ENCODE data around the gene BLACAT1.

The BLACAT1 gene

DNA sequence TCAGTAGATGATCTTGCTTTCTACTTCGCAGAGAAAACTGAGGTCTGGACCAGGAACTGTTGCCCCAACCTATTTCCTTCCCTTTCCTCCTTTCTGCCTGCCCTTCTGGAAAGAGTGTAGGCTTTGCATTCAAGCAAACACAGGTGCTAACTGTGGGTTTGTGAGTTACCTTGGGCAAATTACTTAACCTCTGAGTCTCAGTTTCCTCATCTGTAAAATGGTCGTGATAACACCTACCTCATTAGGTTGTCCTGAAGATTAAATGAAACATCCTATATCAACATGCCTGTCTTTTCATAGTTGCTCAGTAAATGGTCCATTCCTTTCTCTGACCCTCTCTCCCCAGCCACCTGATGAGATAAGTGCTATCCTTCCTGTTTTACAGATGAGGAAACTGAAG, 9.5 kb upstream of the BLACAT1 start:
- intact Hi-C loops (cut with DNase I) = no loop called here

DNA sequence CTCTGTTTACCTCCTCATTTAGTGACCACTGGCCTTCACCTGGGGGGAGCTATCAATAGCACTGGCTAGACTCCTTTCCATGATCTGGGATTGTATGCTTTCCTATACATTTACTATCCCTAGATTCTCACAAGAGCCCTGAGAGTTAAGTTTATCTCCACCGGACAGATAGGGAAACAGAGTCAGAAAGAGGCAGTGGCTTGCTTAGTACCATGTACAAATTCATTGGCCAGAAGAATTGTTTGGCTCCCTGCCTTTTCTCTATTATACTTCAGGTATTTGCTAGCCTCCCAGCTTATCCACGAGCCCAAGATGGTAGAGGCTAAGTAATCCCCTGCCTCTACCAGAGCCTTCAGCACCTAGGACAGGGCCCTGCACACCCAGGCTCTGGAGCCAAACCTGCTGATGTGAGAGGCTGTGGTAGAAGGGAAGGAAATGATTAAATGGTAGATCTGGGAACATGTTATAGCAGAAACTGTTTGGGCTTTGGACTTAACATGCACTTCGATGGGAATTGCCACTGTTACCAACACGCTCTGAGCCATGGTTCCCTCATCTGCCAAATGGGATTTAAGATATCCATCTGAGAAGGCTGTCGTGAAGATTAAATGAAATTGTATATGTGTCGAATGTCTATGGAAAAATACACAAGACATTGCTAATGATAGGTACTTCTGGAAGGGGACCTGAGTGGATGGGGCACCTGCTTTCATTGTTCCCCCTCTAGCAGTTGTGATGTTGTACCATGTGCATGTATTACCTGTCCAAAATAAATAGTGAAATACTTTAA, 3.1 kb upstream of the BLACAT1 start:
- peak in 1 of 10 donors; percentile 25 for DNase-seq

More for the DNA sequence above, 9.5 kb upstream of the BLACAT1 start:
- DNase-seq = no peak

GRCh38 chr1:205456868-205457745, 1.3 kb upstream of the BLACAT1 start:
- peak in 1 of 10 donors; percentile 87 for DNase-seq
- intact Hi-C loops (cut with DNase I) = no loop called here

More for the DNA sequence above, 3.1 kb upstream of the BLACAT1 start:
- intact Hi-C loops (cut with DNase I) = no loop called here

- peak in 2 of 10 donors; percentile 70 to 78 for DNase-seq
- intact Hi-C loops (cut with DNase I) = no loop called here
These were observed 580 bp upstream of the BLACAT1 start for GRCh38 chr1:205456383-205456867.

GRCh38 chr1:205454903-205455335, 926 bp downstream of the BLACAT1 start:
- intact Hi-C loops (cut with DNase I) = no loop called here
- DNase-seq = peak in 2 of 10 donors; percentile 35 to 39

DNA sequence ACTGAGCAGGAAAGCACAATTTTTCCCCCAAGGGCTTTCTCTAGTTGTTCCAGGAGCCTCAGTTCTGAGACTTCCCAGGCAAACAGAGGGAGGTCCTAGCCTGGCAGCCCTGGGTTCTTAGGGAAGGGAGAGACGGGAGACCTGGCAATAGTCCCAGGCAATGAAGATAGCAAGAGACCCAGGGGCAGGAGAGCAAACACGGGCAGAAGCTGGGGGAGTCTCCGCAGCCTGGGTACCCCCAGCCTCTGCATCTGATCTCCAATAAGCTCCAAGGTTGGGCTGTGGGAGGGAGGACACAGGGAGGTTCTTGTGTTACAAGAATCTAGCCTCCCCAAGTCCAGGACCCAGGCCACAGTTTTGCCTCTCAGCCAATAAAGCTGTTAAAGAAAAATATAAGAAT, 2.4 kb downstream of the BLACAT1 start:
- DNase-seq = peak in 2 of 10 donors; percentile 13 to 24
- intact Hi-C loops (cut with DNase I) = no loop called here

DNA sequence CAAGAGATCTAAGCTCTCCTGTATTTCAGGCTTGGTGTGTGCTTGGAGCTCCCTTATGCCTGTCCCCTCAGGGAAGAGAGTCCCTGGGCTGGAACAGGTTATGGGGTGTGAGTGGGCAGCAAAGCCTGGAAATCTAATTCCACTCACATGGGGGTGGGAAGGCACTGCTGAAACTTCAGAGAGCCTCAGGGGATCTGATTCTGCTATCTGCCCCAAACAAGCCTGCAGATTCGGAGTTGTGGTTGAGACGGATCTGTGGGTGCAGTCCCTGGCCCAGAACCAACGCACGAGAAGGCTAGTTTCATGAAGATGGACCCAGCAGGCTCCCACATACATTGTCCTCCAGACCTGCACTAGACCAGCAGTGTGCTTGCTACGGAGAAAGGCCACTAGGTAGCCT, 2.9 kb downstream of the BLACAT1 start:
- intact Hi-C loops (cut with DNase I) = no loop called here
- peak in 2 of 10 donors; percentile 17 to 49 for DNase-seq

DNA sequence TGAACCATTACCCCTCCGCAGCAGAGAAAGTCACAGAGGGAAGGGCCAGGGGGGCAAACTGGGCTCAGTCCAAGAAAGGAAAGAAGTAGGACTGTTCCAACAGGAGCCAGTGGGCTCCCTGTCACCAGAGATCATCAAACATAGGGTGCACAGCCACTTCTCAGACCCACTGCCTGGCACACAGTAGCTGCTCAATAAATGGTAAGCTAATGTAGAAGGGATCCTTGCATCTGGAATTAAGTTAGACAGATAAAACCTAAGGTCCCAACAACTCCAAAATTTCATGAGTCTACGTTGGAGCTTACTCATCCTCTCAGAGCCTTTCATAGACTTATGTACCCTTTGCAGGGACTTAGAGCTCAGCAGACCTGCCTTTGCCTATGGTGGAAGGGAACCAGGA, 3.5 kb downstream of the BLACAT1 start:
- DNase-seq = peak in 1 of 10 donors; percentile 2
- intact Hi-C loops (cut with DNase I) = no loop called here

DNA sequence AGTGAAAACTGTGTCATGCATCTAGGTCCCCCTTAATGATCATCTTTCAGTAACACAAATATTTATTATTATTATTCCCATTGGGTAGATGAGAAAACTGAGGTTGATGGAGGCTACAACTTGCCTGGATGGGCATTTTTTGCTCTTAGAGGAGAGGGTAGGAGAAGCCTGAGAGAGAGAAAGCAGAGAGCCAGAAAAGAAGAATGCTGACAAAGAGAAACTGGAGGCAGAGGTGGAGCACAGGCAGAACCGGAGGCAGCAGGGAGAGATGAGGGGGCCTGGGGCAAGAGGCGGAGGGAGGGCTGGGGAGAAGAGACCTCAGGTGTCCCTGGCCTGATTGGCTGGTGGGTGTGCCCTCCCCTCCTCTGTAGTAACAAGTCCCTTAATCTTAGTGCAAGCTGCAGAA, 4.1 kb downstream of the BLACAT1 start:
- DNase-seq = peak in 2 of 10 donors; percentile 27 to 39
- intact Hi-C loops (cut with DNase I) = no loop called here

DNA sequence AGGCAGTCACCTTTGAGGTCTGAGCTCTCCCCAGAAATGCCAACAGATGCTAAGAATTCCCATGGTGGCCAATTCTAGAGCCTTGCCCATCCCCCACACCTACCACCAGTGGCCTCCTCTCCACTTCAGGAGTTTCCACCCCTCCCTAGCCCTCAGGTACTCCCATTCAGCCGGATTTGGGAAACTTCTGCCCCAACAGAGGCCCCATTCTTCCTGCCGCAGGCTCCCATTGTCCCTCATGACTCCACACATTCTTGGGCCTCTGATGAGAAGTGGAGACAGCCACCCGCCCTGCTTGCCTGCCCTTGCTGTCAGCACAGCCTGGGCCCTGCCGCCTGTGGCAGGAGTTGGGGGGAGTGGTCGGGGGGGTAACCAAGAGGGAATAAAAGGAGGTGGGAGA, 4.6 kb downstream of the BLACAT1 start:
- intact Hi-C loops (cut with DNase I) = no loop called here
- peak in 2 of 10 donors; percentile 63 to 69 for DNase-seq

DNA sequence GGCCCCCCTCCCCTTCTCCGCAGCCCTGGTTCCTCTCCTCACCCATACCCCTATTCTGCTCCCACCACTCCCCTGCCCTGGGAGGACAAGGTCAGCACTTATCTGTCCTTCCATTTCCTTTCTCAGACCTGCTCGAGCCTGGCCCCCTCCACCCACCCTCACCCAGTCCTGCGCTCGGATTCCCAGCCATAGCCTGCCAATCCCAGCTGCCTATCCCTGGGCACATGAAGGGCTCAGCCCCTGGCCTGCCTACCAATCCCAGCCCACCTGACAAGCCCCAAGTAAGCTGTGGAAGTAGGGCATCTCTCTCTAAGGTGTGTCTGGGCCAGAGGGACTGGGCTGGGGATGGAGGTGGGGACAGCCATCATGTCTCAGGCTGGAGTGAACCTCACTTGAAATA, 5.4 kb downstream of the BLACAT1 start:
- intact Hi-C loops (cut with DNase I) = no loop called here
- peak in 2 of 10 donors; percentile 33 to 63 for DNase-seq

DNA sequence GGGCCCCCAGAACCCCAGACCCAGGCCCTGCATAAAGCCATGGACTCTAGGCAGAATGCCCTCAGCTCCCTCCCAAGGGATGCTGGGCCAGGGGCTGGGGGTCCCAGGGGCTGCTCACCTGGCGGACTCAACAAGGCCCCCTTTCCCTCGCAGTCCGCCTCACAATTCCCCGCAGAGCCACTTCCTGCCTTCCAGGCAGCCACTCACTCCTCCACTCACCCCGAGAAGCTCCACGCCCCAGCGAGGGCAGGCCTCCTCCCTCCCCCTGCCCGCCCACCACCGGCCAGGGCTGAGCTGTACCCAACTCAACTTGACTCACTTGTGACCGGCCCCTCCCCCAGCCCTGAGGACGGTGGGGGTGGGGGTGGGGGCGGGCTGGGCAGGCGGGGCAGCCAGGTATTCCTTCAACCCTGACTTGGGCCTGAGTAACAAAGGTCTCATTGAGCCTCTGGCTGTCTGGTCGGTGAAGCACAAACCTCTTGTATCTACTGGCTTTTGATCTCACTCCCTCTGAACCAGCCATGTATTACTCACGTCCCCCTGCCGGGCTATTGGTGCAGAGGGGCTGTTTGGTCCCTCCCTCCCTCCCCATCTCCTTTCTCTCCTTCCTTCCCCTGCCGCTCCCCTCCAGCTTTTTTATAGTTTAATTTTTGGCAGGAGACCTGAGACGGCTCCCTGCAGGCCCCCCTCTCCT, 5.9 kb downstream of the BLACAT1 start:
- intact Hi-C loops (cut with DNase I) = no loop called here

DNA sequence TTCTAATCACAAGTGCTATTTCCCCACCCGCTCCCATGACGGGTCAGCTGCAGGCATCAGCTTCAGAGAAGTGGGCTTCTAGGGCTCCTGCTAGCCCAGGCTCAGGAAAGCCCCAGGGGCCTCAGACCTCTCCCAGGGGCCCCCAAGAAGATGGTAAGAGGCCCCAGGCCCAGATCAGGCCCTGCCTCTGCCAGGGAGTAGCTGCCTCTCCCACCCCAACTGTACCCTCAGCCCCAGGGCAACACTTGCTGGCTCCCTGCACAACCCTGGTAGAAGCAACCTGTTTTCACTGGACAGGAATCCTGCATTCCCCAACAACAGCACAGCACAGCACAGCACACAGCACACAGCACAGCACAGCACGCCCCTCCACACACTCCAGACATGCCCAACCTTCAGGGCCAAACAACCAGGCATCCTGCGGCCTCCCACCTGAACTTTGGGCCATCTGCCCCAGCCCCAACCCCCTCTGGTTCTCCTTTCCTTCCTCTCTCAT, 6.5 kb downstream of the BLACAT1 start:
- intact Hi-C loops (cut with DNase I) = no loop called here
- peak in 1 of 10 donors; percentile 41 for DNase-seq

More for the DNA sequence above, 5.9 kb downstream of the BLACAT1 start:
- DNase-seq = peak in 1 of 10 donors; percentile 39

- peak in 2 of 10 donors; percentile 6 to 66 for DNase-seq
- intact Hi-C loops (cut with DNase I) = no loop called here
These were observed 7.1 kb downstream of the BLACAT1 start for GRCh38 chr1:205448540-205449253.

DNA sequence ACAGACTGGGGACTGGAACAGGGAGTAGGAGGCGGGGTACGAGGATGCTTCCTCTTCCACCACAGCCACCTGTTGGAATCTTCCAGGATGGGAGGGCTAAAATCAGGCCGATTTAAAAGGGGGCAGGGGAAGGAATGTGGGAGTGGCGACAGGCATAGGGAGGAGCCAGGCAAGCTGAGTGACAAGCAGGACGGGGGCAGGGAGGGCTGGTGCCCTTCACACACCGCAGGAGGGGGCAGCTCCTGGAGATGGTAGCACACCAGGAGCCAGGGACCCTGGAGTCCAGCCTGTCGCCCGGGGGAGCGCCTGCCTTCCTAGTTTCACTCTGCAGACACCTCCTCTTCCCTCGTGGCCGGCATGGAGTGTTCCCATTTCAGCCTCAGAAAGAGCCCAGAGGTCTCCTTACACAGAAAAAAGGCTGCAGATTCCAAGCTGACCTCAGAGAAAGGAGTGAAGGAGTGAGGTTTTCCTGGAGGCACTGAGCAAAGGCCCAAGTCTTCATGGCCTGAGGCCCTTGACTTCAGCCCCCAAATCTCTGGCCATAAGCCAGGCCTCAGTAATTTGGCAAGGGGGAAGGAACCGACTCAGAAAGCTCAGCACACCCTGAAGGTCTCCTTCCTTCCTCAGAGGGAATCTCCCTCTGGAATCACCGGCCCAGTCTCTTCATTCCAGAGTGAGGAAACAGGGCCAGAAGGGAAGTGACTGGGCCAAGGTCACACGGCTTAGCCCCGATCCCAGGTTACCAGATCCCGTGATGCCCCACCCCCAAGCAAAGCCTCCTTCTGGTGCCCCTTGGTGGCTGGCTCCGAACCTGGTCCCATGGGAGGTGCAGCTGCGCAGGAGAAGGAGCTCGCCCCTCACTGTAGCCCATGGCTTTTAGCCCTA, 8.1 kb downstream of the BLACAT1 start:
- DNase-seq = peak in 2 of 10 donors; percentile 77 to 82
- intact Hi-C loops (cut with DNase I) = no loop called here

DNA sequence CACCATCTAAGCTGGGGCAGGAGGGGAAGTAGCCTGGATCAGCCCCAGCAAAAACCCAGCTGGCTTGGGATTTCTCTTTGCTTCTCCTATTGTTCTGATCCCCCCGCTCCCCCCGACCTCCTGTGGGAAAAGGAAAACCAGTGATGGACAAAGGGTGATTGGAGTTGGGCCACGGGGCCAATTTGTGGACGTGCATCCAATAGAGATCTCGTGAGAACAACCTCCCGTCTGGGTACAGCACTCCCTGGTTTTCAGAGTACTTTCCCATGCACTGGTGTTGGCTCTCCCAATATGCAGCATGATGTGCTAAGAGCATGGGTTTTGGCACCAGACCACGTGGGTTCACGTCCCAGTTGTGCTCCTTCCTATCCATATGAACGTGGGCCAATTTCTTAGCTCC, 9.0 kb downstream of the BLACAT1 start:
- DNase-seq = peak in 1 of 10 donors; percentile 17
- intact Hi-C loops (cut with DNase I) = no loop called here

DNA sequence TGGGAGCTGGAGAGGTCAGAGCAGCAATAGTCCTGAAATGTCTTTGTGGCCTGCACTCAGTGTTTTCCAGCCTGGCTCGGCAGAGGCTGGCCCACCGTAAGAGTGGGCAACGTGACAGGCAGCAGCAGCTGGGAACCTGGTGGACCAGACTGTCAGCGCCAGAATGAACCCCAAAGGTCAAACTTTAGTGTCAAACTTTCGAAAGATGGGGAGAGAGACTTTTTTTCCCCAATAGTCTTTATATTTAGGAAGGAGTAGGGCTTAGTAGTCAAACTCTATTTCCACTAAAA, 10.3 kb downstream of the BLACAT1 start:
- intact Hi-C loops (cut with DNase I) = no loop called here
- peak in 1 of 10 donors; percentile 20 for DNase-seq

GRCh38 chr1:205444931-205445645, 10.8 kb downstream of the BLACAT1 start:
- DNase-seq = peak; percentile 35 to 97 (median 82)
- intact Hi-C loops (cut with DNase I) = no loop called here
